Hematopoietic multipotent progenitor cell treated with erythropoietin and hydrocortisone succinate and interleukin-3 and kit ligand, for 17 days (in vitro differentiated cells): Measurements from ENCODE around the gene KIR3DL1.
"Not testable (repeated sequence)": the region's sequence is repeated elsewhere in the genome, so short reads cannot be mapped to it uniquely, and the experiment has no call there.

Experiments used
- DNase-seq: peaks from one replicate; pipeline ENCODE4 v3.0.0-alpha.2; 2015; ENCODE audit warnings: low spot score

Gene KIR3DL1

DNA sequence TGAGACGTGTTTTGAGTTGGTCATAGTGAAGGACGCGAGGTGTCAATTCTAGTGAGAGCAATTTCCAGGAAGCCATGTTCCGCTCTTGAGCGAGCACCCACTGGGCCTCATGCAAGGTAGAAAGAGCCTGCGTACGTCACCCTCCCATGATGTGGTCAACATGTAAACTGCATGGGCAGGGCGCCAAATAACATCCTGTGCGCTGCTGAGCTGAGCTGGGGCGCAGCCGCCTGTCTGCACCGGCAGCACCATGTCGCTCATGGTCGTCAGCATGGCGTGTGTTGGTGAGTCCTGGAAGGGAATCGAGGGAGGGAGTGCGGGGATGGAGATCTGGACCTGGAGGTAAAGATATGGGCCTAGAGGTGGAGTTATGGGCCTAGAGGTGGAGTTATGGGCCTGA lies at the start of gene KIR3DL1:
Gene KIR3DL1, plus strand, starts transcription at position 218 of the 400 bp plus-strand sequence.
- DNase-seq: not testable (repeated sequence)

- DNase-seq: not testable (repeated sequence)
These were observed 46.6 kb upstream of the KIR3DL1 start, which contains the start of gene KIR2DL1 for GRCh38 chr19:54769646-54770045. Gene KIR2DL1 (plus strand): TSS chr19:54769793. CDS start chr19:54769851, 58 bp downstream.

DNA sequence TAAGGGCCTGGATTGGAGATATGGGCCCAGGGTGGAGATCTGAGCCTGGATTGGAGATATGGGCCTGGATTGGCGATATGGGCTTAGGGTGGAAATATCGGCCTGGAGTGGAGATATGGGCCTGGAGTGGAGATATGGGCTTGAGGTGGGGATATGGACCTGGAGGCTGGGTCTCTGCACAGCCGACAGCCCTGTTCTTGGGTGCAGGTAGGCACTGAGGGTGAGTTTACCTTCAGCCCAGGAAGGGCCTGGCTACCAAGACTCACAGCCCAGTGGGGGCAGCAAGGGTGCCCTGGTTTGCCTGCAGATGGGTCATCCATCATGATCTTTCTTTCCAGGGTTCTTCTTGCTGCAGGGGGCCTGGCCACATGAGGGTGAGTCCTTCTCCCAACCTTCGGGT lies 45.8 kb upstream of the KIR3DL1 start:
- DNase-seq: not testable (repeated sequence)

GRCh38 chr19:54771018-54771960 lies 45.0 kb upstream of the KIR3DL1 start:
- not testable (repeated sequence) for DNase-seq

- not testable (repeated sequence) for DNase-seq
These were observed 43.6 kb upstream of the KIR3DL1 start for GRCh38 chr19:54772666-54773065.

DNA sequence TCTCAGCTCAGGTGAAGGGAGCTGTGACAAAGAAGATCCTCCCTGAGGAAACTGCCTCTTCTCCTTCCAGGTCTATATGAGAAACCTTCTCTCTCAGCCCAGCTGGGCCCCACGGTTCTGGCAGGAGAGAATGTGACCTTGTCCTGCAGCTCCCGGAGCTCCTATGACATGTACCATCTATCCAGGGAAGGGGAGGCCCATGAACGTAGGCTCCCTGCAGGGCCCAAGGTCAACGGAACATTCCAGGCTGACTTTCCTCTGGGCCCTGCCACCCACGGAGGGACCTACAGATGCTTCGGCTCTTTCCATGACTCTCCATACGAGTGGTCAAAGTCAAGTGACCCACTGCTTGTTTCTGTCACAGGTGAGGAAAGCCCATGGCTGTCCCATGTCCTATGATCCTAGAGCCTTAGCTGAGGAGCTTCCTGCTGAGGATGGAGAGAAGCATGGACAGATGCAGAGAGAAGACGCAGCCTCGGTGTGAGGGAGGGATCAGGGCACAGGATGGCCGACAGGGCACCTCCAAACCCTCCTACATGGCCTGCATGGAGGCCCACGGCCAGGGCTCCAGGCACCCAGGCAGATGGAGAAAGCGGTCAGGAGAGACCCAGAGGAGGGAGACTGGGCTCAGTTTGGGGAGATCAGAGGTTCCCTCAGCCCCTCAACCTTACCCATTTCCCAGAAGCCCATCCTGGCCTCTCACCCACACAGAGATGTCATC lies 41.0 kb upstream of the KIR3DL1 start:
- not testable (repeated sequence) for DNase-seq

GRCh38 chr19:54775830-54776229 lies 40.4 kb upstream of the KIR3DL1 start:
- DNase-seq: not testable (repeated sequence)

DNA sequence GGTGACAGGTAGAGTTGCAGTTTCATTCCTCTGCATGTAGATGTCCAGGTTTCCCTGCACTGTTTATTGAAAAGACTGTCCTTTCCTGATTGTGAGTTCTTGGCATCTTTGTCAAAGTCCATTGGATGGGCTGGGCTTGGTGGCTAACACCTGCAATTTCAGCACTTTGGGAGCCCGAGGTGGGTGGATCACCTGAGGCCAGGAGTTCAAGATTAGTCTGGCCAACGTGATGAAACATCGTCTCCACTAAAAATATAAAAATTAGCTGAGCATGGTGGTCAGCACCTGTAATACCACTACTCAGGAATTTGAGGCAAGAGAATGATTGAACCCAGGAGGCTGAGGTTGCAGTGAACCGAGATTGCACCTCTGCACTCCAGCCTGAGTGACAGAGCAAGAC lies 38.4 kb upstream of the KIR3DL1 start:
- not testable (repeated sequence) for DNase-seq

GRCh38 chr19:54778896-54779295 lies 37.4 kb upstream of the KIR3DL1 start:
- DNase-seq: not testable (repeated sequence)

DNA sequence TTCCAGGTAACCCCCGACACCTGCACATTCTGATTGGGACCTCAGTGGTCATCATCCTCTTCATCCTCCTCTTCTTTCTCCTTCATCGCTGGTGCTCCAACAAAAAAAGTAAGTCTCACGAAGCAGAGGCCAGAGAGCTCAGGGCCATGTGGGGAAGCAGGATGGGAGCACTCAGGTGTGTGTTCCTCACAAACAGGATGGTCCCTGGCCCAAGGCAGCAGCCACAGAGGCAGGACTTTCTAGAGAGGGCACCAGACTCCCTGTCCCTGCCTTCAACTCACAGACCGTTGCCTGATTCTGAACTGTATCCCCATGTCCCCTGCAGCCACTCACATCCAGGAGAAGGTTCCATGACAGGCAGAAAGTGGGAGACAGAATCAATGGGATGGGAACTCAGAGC lies 33.4 kb upstream of the KIR3DL1 start:
- DNase-seq: not testable (repeated sequence)

DNA sequence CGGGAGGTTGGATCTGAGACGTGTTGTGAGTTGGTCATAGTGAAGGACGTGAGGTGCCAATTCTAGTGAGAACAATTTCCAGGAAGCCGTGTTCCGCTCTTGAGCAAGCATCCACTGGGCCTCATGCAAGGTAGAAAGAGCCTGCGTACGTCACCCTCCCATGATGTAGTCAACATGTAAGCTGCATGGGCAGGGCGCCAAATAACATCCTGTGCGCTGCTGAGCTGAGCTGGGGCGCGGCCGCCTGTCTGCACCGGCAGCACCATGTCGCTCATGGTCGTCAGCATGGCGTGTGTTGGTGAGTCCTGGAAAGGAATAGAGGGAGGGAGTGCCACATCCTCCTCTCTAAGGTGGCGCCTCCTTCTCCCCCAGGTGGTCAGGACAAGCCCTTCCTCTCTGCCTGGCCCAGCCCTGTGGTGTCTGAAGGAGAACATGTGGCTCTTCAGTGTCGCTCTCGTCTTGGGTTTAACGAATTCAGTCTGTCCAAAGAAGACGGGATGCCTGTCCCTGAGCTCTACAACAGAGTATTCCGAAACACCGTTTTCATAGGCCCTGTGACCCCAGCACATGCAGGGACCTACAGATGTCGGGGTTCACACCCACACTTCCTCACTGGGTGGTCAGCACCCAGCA lies 30.1 kb upstream of the KIR3DL1 start:
- not testable (repeated sequence) for DNase-seq

DNA sequence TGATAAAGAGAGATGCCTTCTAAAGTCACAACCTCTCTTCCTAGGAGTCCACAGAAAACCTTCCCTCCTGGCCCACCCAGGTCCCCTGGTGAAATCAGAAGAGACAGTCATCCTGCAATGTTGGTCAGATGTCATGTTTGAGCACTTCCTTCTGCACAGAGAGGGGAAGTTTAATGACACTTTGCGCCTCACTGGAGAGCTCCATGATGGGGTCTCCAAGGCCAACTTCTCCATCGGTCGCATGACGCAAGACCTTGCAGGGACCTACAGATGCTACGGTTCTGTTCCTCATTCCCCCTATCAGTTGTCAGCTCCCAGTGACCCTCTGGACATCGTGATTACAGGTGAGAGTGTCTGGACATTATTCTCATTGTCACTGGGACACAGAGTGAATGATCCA lies 28.1 kb upstream of the KIR3DL1 start:
- DNase-seq: not testable (repeated sequence)

GRCh38 chr19:54790711-54791110 lies 25.6 kb upstream of the KIR3DL1 start:
- DNase-seq: no peak

GRCh38 chr19:54791476-54791875 lies 24.8 kb upstream of the KIR3DL1 start:
- no peak for DNase-seq

- DNase-seq: no peak
These were observed 23.5 kb upstream of the KIR3DL1 start for GRCh38 chr19:54792814-54793213.

DNA sequence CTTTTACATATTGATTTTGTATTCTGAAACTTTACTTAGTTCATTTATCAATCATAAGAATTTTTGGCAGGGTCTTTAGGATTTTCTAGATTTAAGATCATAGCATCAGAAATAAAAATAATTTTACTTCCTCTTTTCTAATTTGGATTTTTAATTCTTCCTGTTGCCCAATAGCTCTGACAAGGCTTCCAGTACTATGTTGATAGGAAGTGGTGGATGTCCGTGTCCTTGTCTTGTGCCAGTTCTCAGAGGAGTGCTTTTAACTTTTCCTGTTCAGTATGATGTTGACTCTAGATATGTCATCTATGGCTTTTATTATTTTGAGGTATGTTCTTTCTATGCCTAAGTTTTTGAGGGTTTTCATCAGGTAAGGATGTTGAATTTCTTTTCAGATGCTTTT lies 20.5 kb upstream of the KIR3DL1 start:
- DNase-seq: no peak

DNA sequence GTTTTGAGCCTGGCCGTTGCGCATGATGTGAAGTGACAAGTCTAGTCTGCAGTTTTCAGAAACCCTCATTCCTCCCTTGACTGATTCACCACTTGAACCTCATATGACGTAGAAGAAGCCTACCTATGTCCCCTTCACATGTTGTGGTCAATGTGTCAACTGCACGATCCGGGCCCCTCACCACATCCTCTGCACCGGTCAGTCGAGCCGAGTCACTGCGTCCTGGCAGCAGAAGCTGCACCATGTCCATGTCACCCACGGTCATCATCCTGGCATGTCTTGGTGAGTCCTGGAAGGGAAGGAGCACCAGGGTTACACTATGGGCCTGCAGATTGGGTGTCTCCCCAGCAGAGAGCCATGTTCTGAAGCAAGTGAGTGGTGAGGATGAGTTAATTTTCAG lies 12.9 kb upstream of the KIR3DL1 start, which contains the start of gene KIR2DL4:
Gene KIR2DL4, plus strand, starts transcription at position 201 of the 400 bp plus-strand sequence. Its CDS starts 42 bp downstream, at position 243.
- no peak for DNase-seq

GRCh38 chr19:54804101-54804500 lies 12.2 kb upstream of the KIR3DL1 start:
- no peak for DNase-seq

- DNase-seq: no peak
These were observed 11.7 kb upstream of the KIR3DL1 start for GRCh38 chr19:54804571-54804970.

DNA sequence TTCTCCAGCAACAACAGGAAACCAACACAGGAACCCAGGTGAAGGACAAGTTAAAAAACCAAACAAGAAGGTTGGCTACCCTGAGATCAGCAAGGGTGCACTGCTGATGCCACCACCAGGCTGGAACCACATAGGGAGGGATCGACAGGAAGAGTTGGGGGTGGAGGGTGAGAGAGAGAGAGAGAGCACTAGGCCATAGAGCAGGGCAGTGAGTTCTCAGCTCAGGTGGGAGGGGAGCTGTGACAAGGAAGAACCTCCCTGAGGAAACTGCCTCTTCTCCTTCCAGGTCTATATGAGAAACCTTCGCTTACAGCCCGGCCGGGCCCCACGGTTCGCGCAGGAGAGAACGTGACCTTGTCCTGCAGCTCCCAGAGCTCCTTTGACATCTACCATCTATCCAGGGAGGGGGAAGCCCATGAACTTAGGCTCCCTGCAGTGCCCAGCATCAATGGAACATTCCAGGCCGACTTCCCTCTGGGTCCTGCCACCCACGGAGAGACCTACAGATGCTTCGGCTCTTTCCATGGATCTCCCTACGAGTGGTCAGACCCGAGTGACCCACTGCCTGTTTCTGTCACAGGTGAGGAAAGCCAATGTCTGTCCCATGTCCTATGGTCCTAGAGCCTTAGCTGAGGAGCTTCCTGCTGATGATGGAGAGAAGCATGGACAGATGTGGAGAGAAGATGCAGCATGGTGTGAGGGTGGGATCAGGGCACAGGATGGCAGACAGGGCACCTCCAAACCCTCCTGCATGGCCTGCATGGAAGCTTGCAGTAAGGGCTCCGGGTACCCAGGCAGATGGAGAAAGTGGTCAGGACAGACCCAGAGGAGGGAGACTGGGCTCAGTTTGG lies 10.4 kb upstream of the KIR3DL1 start:
- no peak for DNase-seq

DNA sequence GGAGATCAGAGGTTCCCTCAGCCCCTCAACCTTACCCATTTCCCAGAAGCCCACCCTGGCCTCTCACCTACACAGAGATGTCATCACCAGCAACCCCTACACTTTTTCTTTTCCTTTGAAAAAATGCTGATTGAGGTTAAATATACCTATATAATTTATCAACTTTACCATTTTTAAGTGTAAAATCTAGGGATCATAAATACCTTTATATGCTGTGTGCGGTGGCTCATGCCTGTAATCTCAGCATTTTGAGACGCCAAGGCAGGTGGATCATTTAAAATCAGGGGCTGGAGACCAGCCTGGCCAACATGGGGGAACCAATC lies 9.8 kb upstream of the KIR3DL1 start:
- DNase-seq: no peak
